CD4-positive, alpha-beta T cell (primary cell): ENCODE data around the gene KCNH1. TPM values are rescaled to one million over a fixed set of nuclear protein-coding genes. Genes with fewer than 3 reads are reported as not detected.

ENCODE experiments used
- ATAC-seq: fragments of 200-7000 bp; cut with Tn5 transposase; one replicate; pipeline ENCODE4 v1.10.0; 2022; ENCODE audit warnings: mild to moderate bottlenecking; ENCODE audit not compliant: poor library complexity
- CTCF ChIA-PET: fragments of 350-600 bp; sonication (Branson Sonifier 250); formaldehyde crosslinking; loops from one replicate; lab custom pipeline; 2021; ENCODE audit warnings: antibody characterized with exemption, inconsistent platforms; lab: Charles Lee
- POLR2A ChIA-PET: fragments of 350-600 bp; sonication (Branson Sonifier 250); formaldehyde crosslinking; loops from one replicate; lab custom pipeline; 2021; ENCODE audit warnings: antibody characterized with exemption, inconsistent platforms; lab: Charles Lee
- DNase-seq, 14 experiments: peaks; one replicate each; pipeline ENCODE4 v3.0.0-alpha.2; 2013 to 2020; ENCODE audit warnings: mixed read lengths in 2 of 14
- H3K27ac ChIP-seq, 2 donors: one replicate each; pipeline versions ENCODE4 v1.5.1 to v1.7.0; 2013; ENCODE audit warnings: low read length in 2 of 2, low read depth in 1 of 2, mild to moderate bottlenecking in 1 of 2
- H3K27me3 ChIP-seq, 2 experiments: 1 replicate in 1 of 2; 2 replicates in 1 of 2; pipeline versions ENCODE4 v1.6.1 to v1.7.0; 2013; ENCODE audit warnings: low read length in 2 of 2, control low read depth in 1 of 2, mild to moderate bottlenecking in 1 of 2, moderate library complexity in 1 of 2; ENCODE audit not compliant: insufficient read depth in 2 of 2, control insufficient read depth in 1 of 2
- H3K36me3 ChIP-seq: one replicate; pipeline ENCODE4 v1.6.1; 2013; ENCODE audit warnings: low read length, control low read depth; ENCODE audit not compliant: insufficient read depth
- H3K4me1 ChIP-seq: one replicate; pipeline ENCODE4 v1.6.1; 2013; ENCODE audit warnings: low read length, control low read depth; ENCODE audit not compliant: insufficient read depth
- H3K4me3 ChIP-seq: one replicate; pipeline ENCODE4 v1.5.1; 2013; ENCODE audit warnings: mild to moderate bottlenecking, low read length, moderate library complexity
- H3K9me3 ChIP-seq, 2 experiments: 1 replicate in 1 of 2; 2 replicates in 1 of 2; pipeline versions ENCODE4 v1.6.1 to v1.7.0; 2013; ENCODE audit warnings: low read length in 2 of 2, mild to moderate bottlenecking in 2 of 2, control low read depth in 1 of 2, moderate library complexity in 1 of 2; ENCODE audit not compliant: control insufficient read depth in 1 of 2, insufficient read depth in 1 of 2
- H3K27ac Mint-ChIP-seq: one replicate; pipeline ENCODE4 v1.8.0; 2020; ENCODE audit warnings: mixed read lengths
- H3K27me3 Mint-ChIP-seq: one replicate; pipeline ENCODE4 v1.8.0; 2021; ENCODE audit warnings: mixed read lengths
- H3K36me3 Mint-ChIP-seq: one replicate; pipeline ENCODE4 v1.8.0; 2021; ENCODE audit warnings: low read depth, mixed read lengths
- H3K4me1 Mint-ChIP-seq: one replicate; pipeline ENCODE4 v1.8.0; 2021; ENCODE audit warnings: low read depth, mixed read lengths
- H3K4me3 Mint-ChIP-seq: one replicate; pipeline ENCODE4 v1.8.0; 2020; ENCODE audit warnings: mild to moderate bottlenecking, mixed read lengths
- H3K9me3 Mint-ChIP-seq: one replicate; pipeline ENCODE4 v1.8.0; 2020; ENCODE audit warnings: mixed read lengths
- CTCF ChIP-seq: fragments of 200-600 bp; IDR thresholded peaks from one replicate; pipeline ENCODE4 v1.8.0; 2022; ENCODE audit warnings: antibody characterized with exemption, mild to moderate bottlenecking
- intact Hi-C, 2 experiments: fragments of 100-400 bp; cut with DNase I in 1 of 2; cut with micrococcal nuclease in 1 of 2; formaldehyde crosslinking; loops; one replicate each; pipeline versions ENCODE4 v1.15.1 to v1.9.0; 2023 to 2025; cut with DNase I, micrococcal nuclease
- total RNA-seq, 174 experiments: library from RNA in 2 of 174; stranded (reverse) in 2 of 174; gene quantifications; one replicate each; pipeline ENCODE4 v1.2.3 and lab custom pipeline; 2021 to 2026

The KCNH1 gene
- total RNA-seq, 2 experiments from 2014 or later, result not detected

- Mint-ChIP-seq H3K27ac (no peak overlapping the region), H3K4me1 (no peaks in the 10 kb centered on the region)
Observed at GRCh38 chr1:210757677-210758076, 376.3 kb downstream of the KCNH1 start.

GRCh38 chr1:210755991-210756659, 377.8 kb downstream of the KCNH1 start:
- no peaks in the 10 kb centered on the region for H3K4me1 Mint-ChIP-seq
- H3K27ac Mint-ChIP-seq, result no peak overlapping the region
- ChIA-PET CTCF (no interaction called here), POLR2A (no interaction called here)
- Histone ChIP-seq H3K9me3 (peaks cover 0 to 9% of the 10 kb centered on the region in 2 experiments), H3K4me1 (no peaks in the 10 kb centered on the region), H3K27ac (no peak overlapping the region), H3K4me3 (no peak overlapping the region), H3K36me3 (no peaks in the 10 kb centered on the region), H3K27me3 (peaks cover 0 to 5% of the 10 kb centered on the region in 2 experiments)
- intact Hi-C loops, result no loop called here
- H3K36me3 Mint-ChIP-seq, result no peaks in the 10 kb centered on the region
- H3K27me3 Mint-ChIP-seq, result peaks cover 13% of the 10 kb centered on the region
- ATAC-seq (no peak), DNase-seq (no peak)
- H3K9me3 Mint-ChIP-seq, result no peaks in the 10 kb centered on the region
- H3K4me3 Mint-ChIP-seq, result no peak overlapping the region
- TF ChIP-seq CTCF, result no peak

More at GRCh38 chr1:210757677-210758076, 376.3 kb downstream of the KCNH1 start:
- no peak overlapping the region for H3K27ac ChIP-seq
- intact Hi-C loops, result no loop called here
- peaks cover 2% of the 10 kb centered on the region for H3K9me3 Mint-ChIP-seq
- no peak overlapping the region for H3K4me3 Mint-ChIP-seq
- ATAC-seq, result no peak
- no peak for TF ChIP-seq CTCF
- peaks cover 0 to 10% of the 10 kb centered on the region in 2 experiments for H3K9me3 ChIP-seq
- ChIA-PET CTCF (no interaction called here), POLR2A (no interaction called here)
- no peaks in the 10 kb centered on the region for H3K36me3 ChIP-seq
- H3K4me1 ChIP-seq, result no peaks in the 10 kb centered on the region
- H3K27me3 Mint-ChIP-seq, result peaks cover 11% of the 10 kb centered on the region
- H3K27me3 ChIP-seq, result peaks cover 0 to 5% of the 10 kb centered on the region in 2 experiments
- H3K36me3 Mint-ChIP-seq, result no peaks in the 10 kb centered on the region
- H3K4me3 ChIP-seq, result no peak overlapping the region
- DNase-seq, result no peak

GRCh38 chr1:210754878-210755665, 378.9 kb downstream of the KCNH1 start:
- peaks cover 0 to 3% of the 10 kb centered on the region in 2 experiments for H3K9me3 ChIP-seq
- POLR2A ChIA-PET, result no interaction called here

More at GRCh38 chr1:210754878-210755665, 378.9 kb downstream of the KCNH1 start:
- Mint-ChIP-seq H3K9me3 (no peaks in the 10 kb centered on the region), H3K36me3 (no peaks in the 10 kb centered on the region), H3K27ac (no peak overlapping the region), H3K27me3 (peaks cover 22% of the 10 kb centered on the region), H3K4me1 (no peaks in the 10 kb centered on the region), H3K4me3 (no peak overlapping the region)
- Histone ChIP-seq H3K4me1 (no peaks in the 10 kb centered on the region), H3K27ac (no peak overlapping the region), H3K4me3 (no peak overlapping the region), H3K36me3 (no peaks in the 10 kb centered on the region), H3K27me3 (peaks cover 0 to 5% of the 10 kb centered on the region in 2 experiments)
- ATAC-seq (no peak), DNase-seq (no peak)
- no peak for TF ChIP-seq CTCF
- intact Hi-C loops, result no loop called here
- CTCF ChIA-PET, result no interaction called here
